Neural progenitor cell (in vitro differentiated cells): ENCODE data around the gene NTN3.

Source experiments
- CTCF ChIP-seq: fragments of 200-600 bp; sonication (generic); IDR thresholded peaks from 2 replicates; pipeline ENCODE4 v1.5.1; 2017; ENCODE audit warnings: antibody characterized with exemption, mild to moderate bottlenecking
- EZH2phosphoT487 ChIP-seq: fragments of 200-600 bp; sonication (generic); IDR thresholded peaks from 2 replicates; pipeline ENCODE4 v1.6.1; 2017; ENCODE audit warnings: antibody characterized with exemption

DNA sequence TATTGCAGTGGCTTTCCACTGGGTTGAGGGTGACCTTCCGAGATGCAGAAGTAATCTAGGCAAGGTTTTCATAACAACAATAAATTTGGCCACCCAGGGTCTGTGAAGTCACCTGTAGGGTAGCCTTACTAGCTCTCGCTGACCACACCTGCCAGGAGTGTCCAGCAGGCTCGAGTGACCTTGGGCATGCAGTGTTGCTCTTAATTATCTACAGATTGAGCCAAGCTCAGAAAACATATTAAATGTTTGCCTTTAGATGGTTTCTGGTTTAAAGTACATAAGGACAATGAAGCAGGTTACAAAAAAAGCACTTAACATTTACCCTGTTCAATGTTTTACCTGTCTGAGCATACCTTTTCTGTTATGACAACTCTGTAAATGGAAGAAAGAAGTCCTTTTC, 5.6 kb downstream of the NTN3 start:
- TF ChIP-seq CTCF (no peak), EZH2phosphoT487 (no peak)
